WTC11 (cell line): ENCODE measurements around the gene NUPR1. TPM values are rescaled to one million over a fixed set of nuclear protein-coding genes. Genes with fewer than 3 reads are reported as not detected.

Experiments
- ATAC-seq: fragments of 200-7000 bp; cut with Tn5 transposase; 2 replicates; pipeline ENCODE4 v1.10.0; 2021; ENCODE audit warnings: mild to moderate bottlenecking, moderate library complexity
- CTCF ChIA-PET: fragments of 300-600 bp; sonication (Branson Sonifier 250); formaldehyde crosslinking; loops from one replicate; lab custom pipeline; 2021; ENCODE audit warnings: antibody characterized with exemption; lab: Charles Lee
- POLR2A ChIA-PET: fragments of 350-600 bp; sonication (Branson Sonifier 250); formaldehyde crosslinking; loops from one replicate; lab custom pipeline; 2021; ENCODE audit warnings: antibody characterized with exemption; lab: Charles Lee
- DNase-seq: peaks from one replicate; pipeline ENCODE4 v3.0.0; 2021; ENCODE audit warnings: low spot score
- H3K27ac Mint-ChIP-seq: 2 replicates; pipeline ENCODE4 v1.8.0; 2021; ENCODE audit warnings: mixed read lengths
- H3K27me3 Mint-ChIP-seq: 2 replicates; pipeline ENCODE4 v1.8.0; 2021; ENCODE audit warnings: low read depth, mild to moderate bottlenecking, moderate library complexity, mixed read lengths
- H3K36me3 Mint-ChIP-seq: 2 replicates; pipeline ENCODE4 v1.8.0; 2021; ENCODE audit warnings: mixed read lengths
- H3K4me1 Mint-ChIP-seq: 2 replicates; pipeline ENCODE4 v1.8.0; 2022; ENCODE audit warnings: mixed read lengths
- H3K4me3 Mint-ChIP-seq: 2 replicates; pipeline ENCODE4 v1.8.0; 2021; ENCODE audit warnings: mild to moderate bottlenecking, moderate library complexity, mixed read lengths
- H3K9me3 Mint-ChIP-seq: 2 replicates; pipeline ENCODE4 v1.8.0; 2021; ENCODE audit warnings: mixed read lengths
- ATF2 ChIP-seq: sonication (generic); formaldehyde crosslinking; IDR thresholded peaks from 2 replicates; pipeline ENCODE4 v1.8.1; 2022; ENCODE audit warnings: low read depth, missing genetic modification reagents, borderline replicate concordance
- CTCF ChIP-seq: fragments of 200-600 bp; IDR thresholded peaks from 2 replicates; pipeline ENCODE4 v1.8.0; 2022; ENCODE audit warnings: antibody characterized with exemption
- E2F5 ChIP-seq: sonication (generic); formaldehyde crosslinking; IDR thresholded peaks from 2 replicates; pipeline ENCODE4 v1.8.1; 2022; ENCODE audit warnings: mild to moderate bottlenecking, moderate library complexity, missing genetic modification reagents
- ERG ChIP-seq: fragments of 250-450 bp; sonication (Bioruptor Pico); IDR thresholded peaks from 2 replicates; pipeline ENCODE4 v1.8.0; 2021; ENCODE audit warnings: mild to moderate bottlenecking
- ETV6 ChIP-seq: sonication (generic); formaldehyde crosslinking; IDR thresholded peaks from 2 replicates; pipeline ENCODE4 v1.8.1; 2022; ENCODE audit warnings: mild to moderate bottlenecking, missing genetic modification reagents
- FOXJ3 ChIP-seq: sonication (generic); formaldehyde crosslinking; IDR thresholded peaks from 2 replicates; pipeline ENCODE4 v1.9.0; 2021; ENCODE audit warnings: missing genetic modification reagents, mild to moderate bottlenecking, borderline replicate concordance
- FOXK1 ChIP-seq: sonication (generic); formaldehyde crosslinking; IDR thresholded peaks from 2 replicates; pipeline ENCODE4 v1.8.0; 2022; ENCODE audit warnings: mild to moderate bottlenecking, moderate library complexity, missing genetic modification reagents
- GABPB1 ChIP-seq: sonication (generic); formaldehyde crosslinking; IDR thresholded peaks from 2 replicates; pipeline ENCODE4 v1.8.1; 2023; ENCODE audit warnings: mild to moderate bottlenecking, missing genetic modification reagents
- NFATC4 ChIP-seq: fragments of 250-450 bp; sonication (Bioruptor Pico); IDR thresholded peaks from 2 replicates; pipeline ENCODE4 v1.9.0; 2021; ENCODE audit warnings: mild to moderate bottlenecking
- PRDM15 ChIP-seq: sonication (generic); formaldehyde crosslinking; IDR thresholded peaks from 2 replicates; pipeline ENCODE4 v1.8.0; 2022; ENCODE audit warnings: missing genetic modification reagents
- RORB ChIP-seq: fragments of 250-450 bp; sonication (Bioruptor Pico); IDR thresholded peaks from 2 replicates; pipeline ENCODE4 v1.9.0; 2021; ENCODE audit warnings: mild to moderate bottlenecking
- TCF7 ChIP-seq: sonication (generic); formaldehyde crosslinking; IDR thresholded peaks from 2 replicates; pipeline ENCODE4 v1.8.0; 2022; ENCODE audit warnings: mild to moderate bottlenecking, low read depth, missing genetic modification reagents, moderate library complexity
- TEAD1 ChIP-seq: sonication (generic); formaldehyde crosslinking; IDR thresholded peaks from 2 replicates; pipeline ENCODE4 v1.8.0; 2022; ENCODE audit warnings: mild to moderate bottlenecking, missing genetic modification reagents
- ZBTB21 ChIP-seq: sonication (generic); formaldehyde crosslinking; IDR thresholded peaks from 2 replicates; pipeline ENCODE4 v1.8.1; 2023; ENCODE audit warnings: mild to moderate bottlenecking, missing genetic modification reagents, borderline replicate concordance
- ZNF138 ChIP-seq: sonication (generic); formaldehyde crosslinking; conservative IDR thresholded peaks from 2 replicates; pipeline ENCODE4 v1.8.1; 2022; ENCODE audit warnings: mild to moderate bottlenecking, moderate library complexity, missing genetic modification reagents
- ZNF232 ChIP-seq: sonication (generic); formaldehyde crosslinking; IDR thresholded peaks from 2 replicates; pipeline ENCODE4 v1.8.0; 2022; ENCODE audit warnings: mild to moderate bottlenecking, missing genetic modification reagents
- ZNF281 ChIP-seq: sonication (generic); formaldehyde crosslinking; IDR thresholded peaks from 2 replicates; pipeline ENCODE4 v1.8.0; 2023; ENCODE audit warnings: mild to moderate bottlenecking, missing genetic modification reagents
- total RNA-seq: library from RNA; stranded (reverse); gene quantifications from 3 replicates; pipeline ENCODE4 v1.2.3, GENCODE V29; 2021

NUPR1 gene
- total RNA-seq, 1 experiment from 2014 or later: 0.33 TPM

GRCh38 chr16:28563218-28563617, 24.4 kb upstream of the NUPR1 start:
- Mint-ChIP-seq H3K36me3 (peaks cover 30% of the 10 kb centered on the region), H3K27ac (no peak overlapping the region), H3K27me3 (no peaks in the 10 kb centered on the region), H3K4me3 (no peak overlapping the region), H3K9me3 (peaks cover 16% of the 10 kb centered on the region), H3K4me1 (no peaks in the 10 kb centered on the region)
- ATAC-seq: no peak
- TF ChIP-seq NFATC4 (CRISPR knock-in tag): no peak
- TF ChIP-seq GABPB1: no peak
- no peak for TF ChIP-seq E2F5 (CRISPR knock-in tag)
- no peak for DNase-seq
- ChIA-PET POLR2A (no interaction called here), CTCF (no interaction called here)

- H3K4me3 Mint-ChIP-seq: no peak overlapping the region
- CTCF ChIA-PET: no interaction called here
Measured at GRCh38 chr16:28562199-28562598, 23.4 kb upstream of the NUPR1 start.

GRCh38 chr16:28561557-28562187, 22.9 kb upstream of the NUPR1 start:
- no peak overlapping the region for H3K4me3 Mint-ChIP-seq
- H3K27ac Mint-ChIP-seq: no peak overlapping the region
- ChIA-PET CTCF (no interaction called here), POLR2A (no interaction called here)
- H3K36me3 Mint-ChIP-seq: peaks cover 22% of the 10 kb centered on the region
- no peak for ATAC-seq
- H3K27me3 Mint-ChIP-seq: no peaks in the 10 kb centered on the region
- no peak for DNase-seq
- H3K4me1 Mint-ChIP-seq: no peaks in the 10 kb centered on the region
- H3K9me3 Mint-ChIP-seq: peaks cover 8% of the 10 kb centered on the region
- TF ChIP-seq ZNF232 (CRISPR knock-in tag) (no peak), TEAD1 (CRISPR knock-in tag) (no peak), CTCF (no peak), ERG (CRISPR knock-in tag) (no peak), TCF7 (CRISPR knock-in tag) (no peak), RORB (CRISPR knock-in tag) (no peak), ZNF281 (no peak), ZNF138 (no peak)

More at GRCh38 chr16:28562199-28562598, 23.4 kb upstream of the NUPR1 start:
- TF ChIP-seq ATF2 (no peak), ZBTB21 (CRISPR knock-in tag) (no peak), PRDM15 (no peak), ETV6 (CRISPR knock-in tag) (no peak), GABPB1 (no peak), FOXK1 (CRISPR knock-in tag) (no peak), ZNF138 (no peak), FOXJ3 (no peak)
- H3K9me3 Mint-ChIP-seq: peaks cover 9% of the 10 kb centered on the region
- no peak overlapping the region for H3K27ac Mint-ChIP-seq
- H3K27me3 Mint-ChIP-seq: no peaks in the 10 kb centered on the region
- H3K4me1 Mint-ChIP-seq: no peaks in the 10 kb centered on the region
- peaks cover 25% of the 10 kb centered on the region for H3K36me3 Mint-ChIP-seq
- no peak for DNase-seq
- ATAC-seq: no peak
- POLR2A ChIA-PET: no interaction called here
